Small intestine (tissue), 7 donors: ENCODE data around the gene DDX42. TPM values are rescaled to one million over a fixed set of nuclear protein-coding genes. Genes with fewer than 3 reads are reported as not detected.
"Not testable (repeated sequence)": the region's sequence is repeated elsewhere in the genome, so short reads cannot be mapped to it uniquely, and the experiment has no call there.

ENCODE experiments used
- DNase-seq, 2 donors: peaks; one replicate each; pipeline versions ENCODE4 v3.0.0 to v3.0.0-alpha.2; 2013
- FAIRE-seq: peaks from 2 replicates; lab custom pipeline; 2012; peaks lifted over from hg19 to GRCh38; lab: Jason Lieb, UNC
- H3K27ac ChIP-seq, 3 donors: one replicate each; pipeline ENCODE4 v1.5.1; 2013; ENCODE audit warnings: low read length in 2 of 3, mild to moderate bottlenecking in 2 of 3, control low read depth in 1 of 3, inconsistent platforms in 1 of 3, low read depth in 1 of 3, moderate library complexity in 1 of 3
- H3K27me3 ChIP-seq, 3 donors: one replicate each; pipeline ENCODE4 v1.6.1; 2013; ENCODE audit warnings: low read length in 3 of 3, inconsistent platforms in 1 of 3; ENCODE audit not compliant: control insufficient read depth in 3 of 3, insufficient read depth in 3 of 3
- H3K36me3 ChIP-seq, 3 donors: one replicate each; pipeline ENCODE4 v1.6.1; 2013; ENCODE audit warnings: low read length in 3 of 3, inconsistent platforms in 1 of 3, low read depth in 1 of 3, mild to moderate bottlenecking in 1 of 3, moderate library complexity in 1 of 3; ENCODE audit not compliant: control insufficient read depth in 3 of 3, insufficient read depth in 2 of 3
- H3K4me1 ChIP-seq, 3 donors: one replicate each; pipeline ENCODE4 v1.6.1; 2013; ENCODE audit warnings: low read length in 2 of 3, inconsistent platforms in 1 of 3, low read depth in 1 of 3, mild to moderate bottlenecking in 1 of 3, moderate library complexity in 1 of 3; ENCODE audit not compliant: control insufficient read depth in 3 of 3, insufficient read depth in 2 of 3
- H3K4me3 ChIP-seq, 3 donors: one replicate each; pipeline ENCODE4 v1.5.1; 2013; ENCODE audit warnings: low read length in 3 of 3, control low read depth in 1 of 3, inconsistent platforms in 1 of 3, low read depth in 1 of 3, mild to moderate bottlenecking in 1 of 3, moderate library complexity in 1 of 3
- H3K9me3 ChIP-seq, 2 donors: one replicate each; pipeline ENCODE4 v1.6.1; 2013; ENCODE audit warnings: low read depth in 1 of 2, low read length in 1 of 2; ENCODE audit not compliant: control insufficient read depth in 2 of 2, insufficient read depth in 1 of 2
- WGBS, 3 donors: extraction: QIAGEN DNeasy Blood & Tissue Kit; methylation state at CpG; one replicate each; pipeline ENCODE4 v1.1.7; 2013; 5-methylcytosine and 5-hydroxymethylcytosine counted together
- polyA plus RNA-seq, 4 donors: library from polyadenylated mRNA; stranded (reverse) in 3 of 4; unstranded in 1 of 4; fragments of 200-250 nt in 3 of 4; fragments of 120-200 nt in 1 of 4; gene quantifications; one replicate each; pipeline versions ENCODE4 v1.2.1 to v1.2.3, GENCODE V29; 2013
- donor health status: healthy with polysubstance abuse.
- donor health status: control.
- donor health status: control.
- donor health status: Bipolar disorder and iron deficiency.
- donor health status: healthy.

DDX42 gene
- polyA plus RNA-seq, 4 donors, result 43.5 to 128 (median 51.6) TPM

GRCh38 chr17:63847525-63848249, 73.7 kb downstream of the DDX42 start:
- peaks cover 0 to 10% (median 0%) of the 10 kb centered on the region in 3 donors for H3K4me1 ChIP-seq
- 81 to 98% (median 87%) methylated on average over 3 of the region's 3 CpGs for WGBS, 3 donors

GRCh38 chr17:63848834-63849689, 75.1 kb downstream of the DDX42 start:
- Histone ChIP-seq H3K27me3 (no peaks in the 10 kb centered on the region), H3K36me3 (no peaks in the 10 kb centered on the region), H3K4me3 (peak overlapping the region in 1 of 3 donors; percentile 35), H3K9me3 (peaks cover 0 to 11% of the 10 kb centered on the region in 2 donors), H3K27ac (peak overlapping the region in 1 of 3 donors; percentile 64), H3K4me1 (peaks cover 0 to 4% (median 0%) of the 10 kb centered on the region in 3 donors)
- WGBS, 3 donors, result 17 to 24% (median 18%) methylated on average over 82 of the region's 82 CpGs
- DNase-seq (peak; percentile 93 to 95), FAIRE-seq (no peak)

More at GRCh38 chr17:63847525-63848249, 73.7 kb downstream of the DDX42 start:
- Histone ChIP-seq H3K4me3 (no peak overlapping the region), H3K9me3 (peaks cover 0 to 11% of the 10 kb centered on the region in 2 donors), H3K27me3 (no peaks in the 10 kb centered on the region), H3K36me3 (no peaks in the 10 kb centered on the region), H3K27ac (no peak overlapping the region)
- FAIRE-seq (no peak), DNase-seq (no peak)

- no peak overlapping the region for H3K4me3 ChIP-seq
- 66 to 91% (median 88%) methylated on average over 9 of the region's 9 CpGs for WGBS, 3 donors
- no peaks in the 10 kb centered on the region for H3K36me3 ChIP-seq
- H3K4me1 ChIP-seq, result peaks cover 0 to 4% (median 0%) of the 10 kb centered on the region in 3 donors
- no peak for FAIRE-seq
- peaks cover 0 to 11% of the 10 kb centered on the region in 2 donors for H3K9me3 ChIP-seq
- no peak overlapping the region for H3K27ac ChIP-seq
- DNase-seq, result no peak
- no peaks in the 10 kb centered on the region for H3K27me3 ChIP-seq
Observed at GRCh38 chr17:63850401-63850800, 76.4 kb downstream of the DDX42 start.

- no peaks in the 10 kb centered on the region for H3K27me3 ChIP-seq
- FAIRE-seq (no peak), DNase-seq (no peak)
- no peak overlapping the region for H3K27ac ChIP-seq
- no peaks in the 10 kb centered on the region for H3K36me3 ChIP-seq
- peaks cover 0 to 9% of the 10 kb centered on the region in 2 donors for H3K9me3 ChIP-seq
- H3K4me3 ChIP-seq, result no peak overlapping the region
- 91 to 94% (median 93%) methylated on average over 2 of the region's 2 CpGs for WGBS, 3 donors
- peaks cover 0 to 4% (median 0%) of the 10 kb centered on the region in 3 donors for H3K4me1 ChIP-seq
Observed at GRCh38 chr17:63853260-63853659, 79.3 kb downstream of the DDX42 start.

GRCh38 chr17:63854709-63855108, 80.7 kb downstream of the DDX42 start:
- Histone ChIP-seq H3K27me3 (peaks cover 0 to under 1% (median 0%) of the 10 kb centered on the region in 3 donors), H3K27ac (no peak overlapping the region), H3K4me3 (no peak overlapping the region), H3K36me3 (no peaks in the 10 kb centered on the region), H3K4me1 (no peaks in the 10 kb centered on the region), H3K9me3 (no peaks in the 10 kb centered on the region)
- no peak for DNase-seq
- no peak for FAIRE-seq
- 55 to 75% (median 62%) methylated on average over 5 of the region's 5 CpGs for WGBS, 3 donors

GRCh38 chr17:63855185-63855584, 81.2 kb downstream of the DDX42 start:
- Histone ChIP-seq H3K27me3 (peaks cover 0 to 6% (median 0%) of the 10 kb centered on the region in 3 donors), H3K36me3 (no peaks in the 10 kb centered on the region), H3K4me1 (no peaks in the 10 kb centered on the region), H3K9me3 (no peaks in the 10 kb centered on the region), H3K4me3 (no peak overlapping the region), H3K27ac (no peak overlapping the region)
- no peak for FAIRE-seq
- WGBS, 3 donors, result 84 to 91% (median 85%) methylated on average over 8 of the region's 8 CpGs
- DNase-seq, result no peak

- FAIRE-seq, H3K27me3 ChIP-seq, H3K4me1 ChIP-seq, H3K36me3 ChIP-seq, H3K27ac ChIP-seq, H3K9me3 ChIP-seq, H3K4me3 ChIP-seq, DNase-seq: not testable (repeated sequence)
- 71 to 86% (median 72%) methylated on average over 8 of the region's 8 CpGs for WGBS, 3 donors
Observed at GRCh38 chr17:63856425-63856824, 82.5 kb downstream of the DDX42 start.

GRCh38 chr17:63859257-63859656, 85.3 kb downstream of the DDX42 start:
- DNase-seq (no peak), FAIRE-seq (no peak)
- Histone ChIP-seq H3K36me3 (no peaks in the 10 kb centered on the region), H3K9me3 (no peaks in the 10 kb centered on the region), H3K4me1 (no peaks in the 10 kb centered on the region), H3K27me3 (peaks cover 0 to 8% (median 0%) of the 10 kb centered on the region in 3 donors), H3K27ac (no peak overlapping the region), H3K4me3 (no peak overlapping the region)
- WGBS, 3 donors, result 61 to 83% (median 72%) methylated on average over 3 of the region's 3 CpGs
